GM18873 (cell line): ENCODE results near the gene TRIM6.
A peak's percentile ranks its signal among the peaks of the same experiment; 100 is the strongest.
"Not testable (repeated sequence)": the region's sequence is repeated elsewhere in the genome, so short reads cannot be mapped to it uniquely, and the experiment has no call there.

ENCODE experiments used
- ATAC-seq: cut with Tn5 transposase; IDR thresholded peaks from one replicate; pipeline ENCODE4 v1.9.1; 2021; ENCODE audit warnings: mild to moderate bottlenecking, moderate library complexity, moderate number of reproducible peaks; ENCODE audit not compliant: unreplicated experiment, low FRiP score

The TRIM6 gene, protein sequence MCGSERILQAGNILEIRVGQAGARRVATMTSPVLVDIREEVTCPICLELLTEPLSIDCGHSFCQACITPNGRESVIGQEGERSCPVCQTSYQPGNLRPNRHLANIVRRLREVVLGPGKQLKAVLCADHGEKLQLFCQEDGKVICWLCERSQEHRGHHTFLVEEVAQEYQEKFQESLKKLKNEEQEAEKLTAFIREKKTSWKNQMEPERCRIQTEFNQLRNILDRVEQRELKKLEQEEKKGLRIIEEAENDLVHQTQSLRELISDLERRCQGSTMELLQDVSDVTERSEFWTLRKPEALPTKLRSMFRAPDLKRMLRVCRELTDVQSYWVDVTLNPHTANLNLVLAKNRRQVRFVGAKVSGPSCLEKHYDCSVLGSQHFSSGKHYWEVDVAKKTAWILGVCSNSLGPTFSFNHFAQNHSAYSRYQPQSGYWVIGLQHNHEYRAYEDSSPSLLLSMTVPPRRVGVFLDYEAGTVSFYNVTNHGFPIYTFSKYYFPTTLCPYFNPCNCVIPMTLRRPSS

GRCh38 chr11:5596607-5597201 is at the start of gene TRIM6:
TSS of gene TRIM6 (plus strand) at chr11:5596637. CDS start at chr11:5596898, 261 bp downstream.
- no peak for ATAC-seq

- peak; percentile 53 for ATAC-seq
These were observed 48.5 kb upstream of the TRIM6 start for GRCh38 chr11:5547982-5548381.

DNA sequence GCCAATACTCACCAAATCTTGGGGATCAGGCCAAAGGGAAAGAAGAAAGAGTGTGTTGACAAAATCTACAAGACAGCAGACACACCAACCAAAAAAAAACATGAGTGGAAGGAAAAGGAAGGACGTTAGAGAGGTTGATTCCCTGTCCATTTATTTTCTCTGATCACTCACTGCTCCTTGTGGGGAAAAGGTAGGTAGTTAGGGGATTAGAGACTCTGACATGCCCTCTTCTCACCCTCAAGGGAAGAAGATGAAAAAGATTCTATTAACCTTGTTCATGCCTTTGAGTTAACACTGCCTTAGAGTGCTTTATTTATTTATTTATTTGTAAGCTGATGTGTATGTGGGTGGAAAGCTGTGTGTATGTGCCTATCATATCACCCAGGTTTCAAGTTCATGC is 48.0 kb upstream of the TRIM6 start, which contains the start of gene OR52H1:
TSS of gene OR52H1 (minus strand) at position 101 of the 400 bp plus-strand sequence. CDS start 3,035 bp downstream, outside the sequence.
- ATAC-seq = no peak

DNA sequence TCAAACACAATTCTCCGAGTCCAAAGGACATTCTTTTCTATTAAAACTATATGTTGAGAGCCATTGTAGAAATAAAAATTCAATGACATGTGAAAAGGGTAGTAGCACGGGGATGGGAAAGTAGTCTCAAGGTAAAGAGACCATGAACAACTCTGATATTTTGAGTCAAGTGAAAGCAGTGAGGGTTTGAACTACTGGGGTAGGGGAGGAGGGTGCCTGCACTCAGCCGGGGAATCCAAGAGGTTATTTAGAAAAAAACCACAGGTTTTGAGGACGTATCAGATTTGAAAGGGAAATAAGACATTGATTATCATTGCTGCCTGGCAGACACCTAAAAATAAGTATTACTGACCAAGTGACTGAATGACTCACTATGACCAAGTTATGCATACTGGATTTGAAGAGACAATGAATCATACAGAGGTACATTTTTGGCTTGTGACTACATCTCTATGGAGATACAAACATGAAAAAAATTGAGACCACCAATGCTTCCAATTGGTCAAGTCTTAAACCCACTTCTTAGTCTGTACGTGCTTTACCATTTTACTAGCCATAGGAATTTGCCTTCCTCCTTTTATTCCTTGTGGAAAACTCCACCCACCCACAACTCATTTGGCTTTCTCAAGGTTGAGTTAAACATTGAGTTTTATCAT is 45.9 kb upstream of the TRIM6 start:
- ATAC-seq = peak; percentile 69

GRCh38 chr11:5553343-5553742 is 43.1 kb upstream of the TRIM6 start:
- ATAC-seq = no peak

GRCh38 chr11:5556596-5557188 is 39.7 kb upstream of the TRIM6 start:
- no peak for ATAC-seq

- ATAC-seq = no peak
These were observed 38.7 kb upstream of the TRIM6 start for GRCh38 chr11:5557751-5558150.

GRCh38 chr11:5564259-5565019 is 32.0 kb upstream of the TRIM6 start:
- no peak for ATAC-seq

GRCh38 chr11:5574654-5575053 is 21.8 kb upstream of the TRIM6 start:
- ATAC-seq = no peak

DNA sequence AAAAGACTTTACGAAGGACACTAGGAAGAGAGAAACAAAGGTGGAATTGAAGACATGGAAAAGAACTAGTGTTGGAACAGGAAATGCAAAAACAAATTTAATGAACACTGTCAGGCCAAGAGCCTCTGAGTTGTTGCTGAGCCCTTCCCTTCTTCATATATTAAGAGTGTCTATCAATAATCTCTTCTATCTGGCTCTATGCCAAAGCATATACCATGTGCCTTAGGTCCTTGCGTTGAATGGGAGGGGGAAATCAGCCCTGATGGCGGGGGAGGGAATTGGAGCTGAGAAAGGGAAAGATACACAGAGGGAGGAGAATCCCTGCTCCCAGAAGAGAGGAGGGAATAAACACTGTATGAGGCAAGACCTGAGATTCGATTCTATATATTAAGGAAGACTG is 21.3 kb upstream of the TRIM6 start:
- ATAC-seq = no peak

- no peak for ATAC-seq
These were observed 19.3 kb upstream of the TRIM6 start for GRCh38 chr11:5577101-5577500.

GRCh38 chr11:5580577-5580976 is 15.9 kb upstream of the TRIM6 start, which contains the start of gene OR52B6:
TSS of gene OR52B6 (plus strand) at chr11:5580877. CDS start at chr11:5580877, 0 bp downstream.
- no peak for ATAC-seq

GRCh38 chr11:5581014-5581413 is 15.4 kb upstream of the TRIM6 start:
- ATAC-seq = no peak

DNA sequence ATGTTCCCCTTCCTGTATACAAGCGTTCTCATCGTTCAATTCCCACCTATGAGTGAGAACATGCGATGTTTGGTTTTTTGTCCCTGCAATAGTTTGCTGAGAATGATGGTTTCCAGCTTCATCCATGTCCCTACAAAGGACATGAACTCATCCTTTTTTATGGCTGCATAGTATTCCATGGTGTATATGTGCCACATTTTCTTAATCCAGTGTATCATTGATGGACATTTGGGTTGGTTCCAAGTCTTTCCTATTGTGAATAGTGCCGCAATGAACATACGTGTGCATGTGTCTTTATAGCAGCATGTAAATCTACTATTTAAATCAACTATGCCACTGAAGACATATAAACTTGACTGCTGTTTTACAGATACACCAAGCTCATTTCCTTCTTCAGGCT is 12.0 kb upstream of the TRIM6 start:
- not testable (repeated sequence) for ATAC-seq

DNA sequence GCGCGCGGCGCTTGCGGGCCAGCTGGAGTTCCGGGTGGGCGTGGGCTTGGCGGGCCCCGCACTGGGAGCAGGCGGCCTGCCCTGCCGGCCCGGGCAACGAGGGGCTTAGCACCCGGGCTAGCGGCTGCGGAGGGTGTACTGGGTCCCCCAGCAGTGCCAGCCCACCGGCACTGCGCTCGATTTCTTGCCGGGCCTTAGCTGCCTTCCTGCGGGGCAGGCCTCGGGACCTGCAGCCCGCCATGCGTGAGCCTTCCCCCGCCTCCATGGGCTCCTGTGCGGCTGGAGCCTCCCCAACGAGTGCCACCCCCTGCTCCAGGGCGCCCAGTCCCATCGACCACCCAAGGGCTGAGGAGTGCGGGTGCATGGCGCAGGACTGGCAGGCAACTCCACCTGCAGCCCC is 6.5 kb upstream of the TRIM6 start:
- not testable (repeated sequence) for ATAC-seq

GRCh38 chr11:5591613-5592012 is 4.8 kb upstream of the TRIM6 start:
- ATAC-seq = no peak

- ATAC-seq = no peak
These were observed 3.8 kb upstream of the TRIM6 start for GRCh38 chr11:5592615-5593014.

- no peak for ATAC-seq
These were observed 3.3 kb upstream of the TRIM6 start for GRCh38 chr11:5593146-5593545.

- ATAC-seq = no peak
These were observed 1.5 kb downstream of the TRIM6 start for GRCh38 chr11:5597953-5598352.

DNA sequence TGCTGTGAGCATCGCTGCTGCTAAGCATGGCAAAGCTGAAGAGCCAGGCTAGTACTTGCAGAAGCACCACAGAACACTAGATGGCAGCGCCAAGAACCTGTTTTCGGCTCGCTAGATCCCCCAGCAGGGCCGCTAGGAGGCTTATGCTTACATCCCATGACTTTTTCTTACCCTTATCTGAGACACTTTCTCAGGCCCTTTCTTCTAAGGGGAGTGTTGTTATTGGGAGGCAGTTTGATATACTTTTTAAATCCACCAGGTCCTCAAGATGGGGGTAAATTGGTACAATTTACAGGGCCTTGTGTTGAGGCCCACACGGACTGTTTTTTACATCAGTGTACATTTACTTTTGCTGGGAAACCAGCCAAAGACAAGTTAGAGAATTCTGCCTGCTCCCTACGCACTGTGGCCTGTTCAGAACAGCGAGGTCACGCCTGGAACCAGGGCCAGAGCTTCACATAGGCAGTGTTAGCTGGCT is 4.0 kb downstream of the TRIM6 start:
- peak; percentile 90 for ATAC-seq
